HG03575 (cell line): ENCODE results near the gene HELZ2.
"Not testable (repeated sequence)": the region's sequence is repeated elsewhere in the genome, so short reads cannot be mapped to it uniquely, and the experiment has no call there.

Source experiments
- ATAC-seq: cut with Tn5 transposase; IDR thresholded peaks from one replicate; pipeline ENCODE4 v1.9.1; 2021; ENCODE audit not compliant: unreplicated experiment, insufficient number of reproducible peaks, low FRiP score; ENCODE audit errors: extremely low read depth

The HELZ2 gene

DNA sequence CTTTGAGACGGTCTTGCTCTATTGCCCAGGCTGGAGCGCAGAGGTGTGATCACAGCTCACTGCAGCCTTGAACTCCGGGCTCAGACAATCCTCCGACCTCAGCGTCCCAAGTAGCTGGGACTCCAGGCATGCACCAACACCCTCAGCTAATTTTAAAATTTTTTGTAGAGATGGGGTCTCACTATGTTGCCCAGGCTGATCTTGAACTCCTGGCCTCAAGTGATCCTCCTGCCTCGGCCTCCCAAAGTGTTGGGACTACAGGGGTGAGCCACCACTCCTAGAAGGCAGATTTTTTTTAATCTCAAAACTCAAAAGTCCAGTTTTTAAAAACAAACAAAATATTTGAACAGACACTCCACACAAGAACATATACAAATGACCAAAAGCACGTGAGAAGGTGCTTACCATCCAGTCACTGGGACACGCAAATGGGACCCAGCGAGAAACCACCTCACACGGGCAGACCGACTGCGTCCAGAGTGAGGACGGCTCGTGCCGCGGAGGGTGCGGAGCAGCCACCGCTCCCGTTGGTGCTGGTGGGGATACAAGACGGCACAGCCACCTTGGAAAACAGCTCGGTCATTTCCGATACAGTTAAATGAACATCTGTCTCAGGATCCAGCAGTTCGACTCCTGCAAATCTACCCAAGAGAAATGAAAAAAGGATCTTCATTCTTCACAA is 8.5 kb upstream of the HELZ2 start:
- ATAC-seq: no peak

DNA sequence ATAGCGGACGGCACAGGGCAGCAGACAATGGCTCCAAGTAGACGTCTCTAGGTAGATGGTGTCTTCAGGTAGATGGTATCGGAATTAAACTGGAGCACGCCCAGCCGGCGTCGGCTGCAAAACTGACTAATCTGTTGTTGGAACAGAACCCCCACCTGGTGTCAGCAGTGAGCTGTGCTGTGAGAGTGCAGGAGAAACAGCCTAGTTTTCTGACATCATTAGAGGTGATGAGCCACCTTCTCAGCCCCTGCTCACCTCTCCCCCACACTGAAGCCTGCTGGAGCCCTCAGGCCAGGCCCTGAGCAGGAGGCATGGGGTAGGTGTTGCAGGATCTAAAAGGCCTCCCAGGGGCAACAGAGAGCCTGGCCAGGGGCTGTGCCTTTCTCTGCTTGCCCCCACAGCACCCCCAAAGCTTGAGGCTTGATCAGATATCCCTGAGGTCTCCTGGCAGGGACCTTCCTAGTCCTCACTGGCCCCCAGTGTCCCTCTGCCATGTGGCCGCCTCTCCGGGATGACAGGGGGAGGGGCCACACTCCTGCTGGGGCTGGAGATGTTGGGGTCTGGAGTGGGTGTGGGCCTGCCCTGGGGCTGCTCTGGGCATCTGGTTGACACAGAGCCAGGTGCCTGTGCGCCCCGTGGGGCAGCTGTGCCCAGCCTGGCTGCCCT is 6.9 kb upstream of the HELZ2 start:
- ATAC-seq: no peak

DNA sequence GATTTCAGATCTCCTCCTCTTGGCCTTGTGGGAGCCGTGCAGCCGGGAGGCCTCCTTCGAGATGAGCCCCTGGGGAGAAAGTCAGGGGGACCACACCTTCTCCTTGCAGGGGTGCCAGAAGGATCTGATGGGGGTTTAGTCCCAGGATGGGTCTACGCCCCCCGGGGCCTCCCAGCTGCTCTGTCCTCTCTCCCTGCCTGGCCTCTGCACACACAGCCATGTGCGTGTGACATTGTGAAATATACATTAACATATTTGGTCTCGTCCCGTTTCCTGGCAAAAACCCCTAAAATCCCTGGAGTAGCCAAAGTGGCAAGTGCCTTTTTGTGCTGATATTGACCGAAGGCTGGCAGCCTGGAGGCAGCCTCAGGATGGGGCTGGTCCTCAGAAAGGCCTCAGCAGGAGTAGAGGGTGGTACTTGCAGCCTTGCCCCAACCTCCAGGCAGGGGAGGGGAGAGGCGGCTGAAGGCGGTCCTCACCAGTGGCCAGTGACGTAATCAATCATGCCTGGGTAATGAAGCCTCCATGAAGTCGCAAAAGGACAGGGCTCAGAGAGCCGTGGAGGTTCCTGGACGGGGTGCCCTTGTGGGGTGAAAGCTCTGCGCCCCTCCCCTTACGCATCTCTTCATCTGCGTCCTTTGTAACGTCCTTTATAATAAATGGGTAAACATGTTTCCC is 5.1 kb upstream of the HELZ2 start:
- ATAC-seq: no peak

DNA sequence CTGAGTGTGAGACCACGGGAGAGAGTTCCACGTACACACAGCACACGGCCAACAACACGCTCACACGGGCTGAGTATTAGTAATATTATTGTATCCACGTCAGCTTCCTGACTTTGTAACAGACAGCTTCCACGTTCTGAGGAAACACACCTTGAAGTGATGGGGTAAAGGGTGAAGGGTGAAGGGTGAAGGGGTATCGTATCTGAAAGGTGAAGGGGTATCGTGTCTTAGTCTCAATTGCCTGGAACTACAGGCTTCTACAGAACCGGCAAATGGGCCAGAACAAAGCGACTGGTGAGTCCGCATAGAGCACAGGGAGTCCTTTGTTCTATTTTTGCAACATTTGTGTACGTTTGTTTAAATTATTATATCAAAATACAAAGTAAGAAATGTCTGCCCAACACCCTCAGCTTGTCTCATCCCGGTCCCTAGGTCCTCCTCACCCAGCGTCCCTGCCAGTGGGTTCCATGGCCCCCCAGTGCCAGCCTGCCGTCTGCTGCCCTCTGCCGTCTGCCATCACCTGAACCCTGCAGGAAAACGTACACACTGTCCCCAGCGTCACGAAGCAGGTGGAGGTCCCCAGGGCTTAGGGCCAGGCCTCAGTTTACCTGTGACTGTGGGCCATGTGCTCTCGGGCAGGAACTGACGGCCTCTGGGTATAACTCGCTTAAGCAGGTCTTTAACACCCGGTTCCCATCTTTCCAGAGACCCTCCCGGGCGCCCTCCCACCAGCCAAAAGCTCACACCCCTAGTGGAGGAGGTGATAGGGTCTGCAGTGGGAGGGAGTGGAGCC is 4.4 kb upstream of the HELZ2 start:
- no peak for ATAC-seq

DNA sequence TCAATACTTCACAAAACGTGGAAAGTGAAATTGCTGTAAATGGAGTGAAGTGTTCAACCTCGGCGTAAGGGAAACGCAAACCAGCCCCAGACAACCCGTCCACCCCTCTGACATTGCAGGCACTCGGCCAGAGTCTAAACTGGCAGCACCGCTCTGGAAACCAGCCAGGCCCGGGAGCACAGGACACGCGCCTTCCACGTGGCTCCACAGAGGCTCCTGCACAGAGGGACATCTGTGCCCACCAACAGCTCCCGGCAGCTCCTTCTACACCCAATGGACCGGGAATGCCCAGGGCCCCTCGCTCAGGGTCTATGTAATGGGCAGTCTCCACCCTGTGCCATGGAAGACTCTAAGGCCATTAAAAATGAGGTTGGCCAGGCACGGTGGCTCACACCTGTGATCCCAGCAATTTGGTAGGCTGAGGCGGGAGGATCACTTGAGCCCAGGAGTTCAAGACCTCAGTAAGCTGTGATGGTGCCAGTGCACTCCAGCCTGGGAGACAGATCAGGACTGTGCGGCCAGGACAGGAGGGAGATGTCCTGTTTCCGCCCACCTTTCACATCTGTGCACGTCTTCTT is 3.4 kb upstream of the HELZ2 start:
- no peak for ATAC-seq

DNA sequence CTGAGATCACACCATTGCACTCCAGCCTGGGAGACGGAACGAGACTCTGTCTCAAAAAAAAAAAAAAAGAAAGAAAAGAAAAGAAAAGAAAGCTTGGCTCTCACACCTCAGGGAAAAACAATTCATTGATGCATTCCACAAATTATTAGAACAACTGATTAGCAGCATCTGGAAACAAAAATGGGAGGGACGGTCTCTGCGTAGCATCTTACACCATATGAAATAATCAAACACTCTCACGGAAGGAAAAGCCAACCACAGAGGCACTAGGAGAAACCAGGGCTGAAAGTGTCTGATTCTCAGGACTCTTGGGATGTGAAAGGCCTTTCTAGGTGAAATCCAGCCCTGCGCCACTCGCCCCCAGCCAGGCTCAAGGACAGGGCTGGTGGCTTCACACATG is 2.3 kb upstream of the HELZ2 start:
- ATAC-seq: no peak

DNA sequence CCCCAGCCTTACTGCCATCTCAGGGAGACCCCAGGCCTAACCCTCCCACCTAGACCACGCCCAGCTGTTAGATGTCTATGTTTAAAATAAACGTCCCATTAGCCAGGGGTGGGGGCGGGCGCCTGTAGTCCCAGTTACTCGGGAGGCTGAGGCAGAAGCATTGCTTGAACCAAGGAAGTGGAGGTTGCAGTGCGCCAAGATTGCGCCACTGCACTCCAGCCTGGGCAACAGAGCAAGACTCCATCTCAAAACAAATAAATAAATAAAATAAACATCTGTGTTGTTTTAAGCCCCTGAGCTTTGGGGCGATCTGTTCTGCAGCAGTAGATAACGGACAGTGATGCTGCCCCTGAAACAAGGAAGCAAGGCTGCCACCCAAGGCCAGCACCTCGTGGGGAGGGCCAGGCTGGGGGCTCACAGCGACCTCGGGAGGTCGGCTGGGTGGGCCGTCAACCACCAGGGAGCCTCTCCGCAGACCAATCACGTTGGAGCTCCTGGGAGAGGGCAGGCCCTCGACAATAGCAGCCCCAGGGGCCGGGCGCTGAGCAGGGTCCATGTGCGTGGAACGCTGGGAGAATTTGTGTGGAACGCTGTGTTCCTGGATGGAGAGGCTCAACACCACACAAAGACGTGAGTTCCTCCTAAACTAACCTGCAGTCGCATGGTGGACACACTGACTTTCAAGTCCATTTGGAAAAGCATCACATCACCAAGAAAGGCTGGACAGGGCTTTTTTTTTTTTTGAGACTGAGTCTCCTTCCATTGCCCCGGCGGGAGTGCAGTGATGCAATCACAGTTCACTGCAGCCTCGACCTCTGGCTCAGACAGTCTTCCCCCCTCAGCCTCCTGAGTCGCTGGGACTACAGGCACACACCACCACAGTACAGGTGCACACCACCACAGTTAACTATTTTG is 1.0 kb upstream of the HELZ2 start:
- no peak for ATAC-seq

DNA sequence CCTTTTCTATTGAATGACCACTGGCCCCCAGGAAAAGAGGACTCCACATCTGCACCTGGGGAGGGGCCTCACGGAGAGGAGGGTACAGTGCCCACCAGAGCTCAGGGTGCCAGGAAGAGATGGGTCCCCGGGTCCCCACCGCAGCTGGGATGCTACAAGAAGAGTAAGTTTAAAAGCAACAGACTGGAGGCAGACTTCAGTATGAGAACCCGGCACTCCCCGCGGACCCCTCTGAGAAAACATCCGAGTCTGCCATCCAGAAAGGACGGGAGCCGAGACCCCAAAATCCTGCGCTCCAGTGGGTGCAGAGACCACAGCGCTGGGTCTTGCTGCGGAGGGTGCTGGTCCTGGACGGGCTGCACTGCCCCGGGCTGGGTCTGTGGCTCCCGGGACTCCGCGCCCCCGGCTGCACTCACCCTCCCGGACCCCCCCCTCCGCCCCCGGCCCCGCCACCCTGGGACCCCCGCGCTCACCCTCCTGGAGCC is 350 bp downstream of the HELZ2 start:
- ATAC-seq: no peak

DNA sequence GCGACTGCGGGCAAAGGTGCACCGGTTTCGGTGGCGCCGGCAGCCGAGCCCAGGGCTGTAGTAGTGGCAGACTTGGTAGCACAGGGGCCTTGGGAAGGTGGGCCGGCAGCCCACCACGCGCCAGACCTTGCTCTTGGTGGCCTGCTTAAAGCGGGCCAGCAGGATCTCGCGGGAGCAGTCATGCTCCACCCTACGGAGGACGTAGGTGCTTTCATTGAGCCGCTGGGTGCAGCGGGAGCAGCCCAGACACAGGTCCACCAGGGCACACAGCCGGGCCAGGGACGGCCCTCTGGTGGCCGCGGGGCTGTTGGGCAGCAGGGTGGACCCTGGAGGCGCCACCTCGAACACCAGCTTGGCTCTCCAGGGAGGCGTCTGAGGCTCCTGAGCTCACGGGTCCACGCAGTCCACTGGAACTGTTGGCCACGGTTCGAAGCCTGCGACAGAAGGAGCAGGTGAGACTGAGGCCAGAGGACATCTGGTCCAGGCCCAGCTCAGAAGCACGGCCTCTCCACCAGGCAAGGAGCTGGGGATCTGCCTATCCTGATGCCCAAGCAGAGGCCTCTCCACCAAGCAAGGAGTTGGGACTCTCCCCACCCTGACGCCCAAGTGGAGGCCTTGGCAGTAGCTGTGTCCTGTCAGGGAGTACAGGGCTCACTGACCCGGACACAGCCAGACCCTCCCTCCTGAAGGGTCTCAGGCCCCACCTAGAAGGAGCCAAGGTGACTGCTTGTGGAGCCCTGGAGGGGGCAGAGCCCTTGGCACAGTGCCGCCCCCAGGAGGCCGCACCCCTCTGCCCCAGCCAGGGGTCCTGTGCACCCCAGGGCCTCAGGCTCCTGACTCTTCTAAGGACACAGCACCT is 1.0 kb downstream of the HELZ2 start:
- no peak for ATAC-seq

DNA sequence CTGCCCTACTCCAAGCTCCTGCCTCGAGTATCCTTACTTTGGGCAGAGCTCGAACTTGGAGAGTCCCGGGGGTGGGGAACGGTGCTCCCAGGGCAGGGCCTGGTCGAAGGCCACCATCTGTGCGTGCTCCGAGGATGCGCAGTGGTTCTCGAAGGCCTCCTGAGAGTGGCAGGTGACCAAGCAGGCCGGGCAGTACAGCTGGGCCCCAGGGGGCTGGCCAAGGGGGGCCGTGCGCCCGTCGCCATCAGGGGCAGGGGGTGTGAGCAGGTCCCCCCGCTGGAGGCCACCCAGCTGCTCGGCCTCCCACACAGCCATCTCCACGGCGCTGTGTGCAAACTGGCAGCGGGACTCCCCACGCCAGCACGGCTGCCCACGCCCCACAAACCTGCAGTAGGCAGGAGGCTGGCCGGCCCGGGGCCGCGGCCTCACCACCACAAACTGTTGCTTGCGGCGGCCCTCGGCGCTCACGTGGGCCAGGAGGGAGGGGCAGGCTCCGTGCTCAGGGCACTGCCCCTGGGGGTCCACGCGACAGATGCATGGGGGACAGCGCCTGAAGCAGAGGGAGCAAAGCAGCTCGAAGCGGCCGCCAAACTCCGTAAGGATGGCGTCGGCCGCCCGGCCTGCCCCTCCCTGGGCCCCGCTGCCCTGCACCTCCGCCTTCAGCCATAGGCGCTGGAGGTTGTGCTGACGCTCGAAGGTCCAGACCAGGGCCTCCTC is 1.8 kb downstream of the HELZ2 start:
- no peak for ATAC-seq

DNA sequence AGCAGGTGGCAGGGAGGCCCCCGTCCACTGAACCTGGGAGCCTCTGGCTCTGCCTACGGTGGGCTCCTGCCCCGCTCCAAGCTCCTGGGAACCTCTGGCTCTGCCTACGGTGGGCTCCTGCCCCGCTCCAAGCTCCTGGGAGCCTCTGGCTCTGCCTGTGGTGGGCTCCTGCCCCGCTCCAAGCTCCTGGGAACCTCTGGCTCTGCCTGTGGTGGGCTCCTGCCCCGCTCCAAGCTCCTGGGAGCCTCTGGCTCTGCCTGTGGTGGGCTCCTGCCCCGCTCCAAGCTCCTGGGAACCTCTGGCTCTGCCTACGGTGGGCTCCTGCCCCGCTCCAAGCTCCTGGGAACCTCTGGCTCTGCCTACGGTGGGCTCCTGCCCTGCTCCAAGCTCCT is 3.0 kb downstream of the HELZ2 start:
- ATAC-seq: not testable (repeated sequence)

DNA sequence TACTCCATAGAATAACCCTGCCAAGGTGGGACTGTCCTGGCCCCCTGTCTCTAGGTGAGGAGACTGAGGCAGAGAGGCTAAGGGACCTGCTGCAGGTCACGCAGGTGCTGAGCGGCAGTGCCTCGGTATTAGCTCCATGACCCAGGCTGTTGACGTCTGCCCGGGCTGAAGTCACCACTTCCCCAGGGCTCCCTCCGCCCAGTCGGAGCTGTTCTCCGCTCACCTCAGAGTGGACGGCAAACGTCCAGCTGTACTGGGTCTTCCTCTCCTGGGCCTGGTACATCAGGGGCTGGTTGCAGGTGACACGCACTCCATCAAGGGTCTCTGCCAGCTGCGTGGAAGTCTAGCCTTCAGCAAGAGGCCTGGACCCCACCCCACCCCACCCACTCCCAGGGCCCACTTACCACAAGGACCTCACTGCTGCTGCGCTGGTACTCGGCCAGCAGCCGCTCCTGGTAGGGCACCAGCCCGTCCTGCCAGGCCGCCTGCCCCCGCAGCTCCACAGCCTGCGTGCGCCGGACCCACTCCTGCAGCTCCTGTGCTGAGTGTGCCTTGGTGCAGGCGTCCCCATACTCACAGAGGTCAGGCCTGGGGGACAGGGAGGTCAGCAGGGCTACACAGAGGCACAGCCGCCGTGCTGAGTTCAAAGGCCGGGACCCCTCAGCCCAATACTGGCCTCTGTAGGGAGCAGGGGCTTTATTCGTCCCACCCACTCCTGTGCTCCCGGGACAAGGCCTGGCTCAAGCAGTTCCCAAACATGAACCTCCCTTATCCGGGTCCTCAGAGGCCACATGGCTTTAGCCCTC is 3.6 kb downstream of the HELZ2 start:
- no peak for ATAC-seq

DNA sequence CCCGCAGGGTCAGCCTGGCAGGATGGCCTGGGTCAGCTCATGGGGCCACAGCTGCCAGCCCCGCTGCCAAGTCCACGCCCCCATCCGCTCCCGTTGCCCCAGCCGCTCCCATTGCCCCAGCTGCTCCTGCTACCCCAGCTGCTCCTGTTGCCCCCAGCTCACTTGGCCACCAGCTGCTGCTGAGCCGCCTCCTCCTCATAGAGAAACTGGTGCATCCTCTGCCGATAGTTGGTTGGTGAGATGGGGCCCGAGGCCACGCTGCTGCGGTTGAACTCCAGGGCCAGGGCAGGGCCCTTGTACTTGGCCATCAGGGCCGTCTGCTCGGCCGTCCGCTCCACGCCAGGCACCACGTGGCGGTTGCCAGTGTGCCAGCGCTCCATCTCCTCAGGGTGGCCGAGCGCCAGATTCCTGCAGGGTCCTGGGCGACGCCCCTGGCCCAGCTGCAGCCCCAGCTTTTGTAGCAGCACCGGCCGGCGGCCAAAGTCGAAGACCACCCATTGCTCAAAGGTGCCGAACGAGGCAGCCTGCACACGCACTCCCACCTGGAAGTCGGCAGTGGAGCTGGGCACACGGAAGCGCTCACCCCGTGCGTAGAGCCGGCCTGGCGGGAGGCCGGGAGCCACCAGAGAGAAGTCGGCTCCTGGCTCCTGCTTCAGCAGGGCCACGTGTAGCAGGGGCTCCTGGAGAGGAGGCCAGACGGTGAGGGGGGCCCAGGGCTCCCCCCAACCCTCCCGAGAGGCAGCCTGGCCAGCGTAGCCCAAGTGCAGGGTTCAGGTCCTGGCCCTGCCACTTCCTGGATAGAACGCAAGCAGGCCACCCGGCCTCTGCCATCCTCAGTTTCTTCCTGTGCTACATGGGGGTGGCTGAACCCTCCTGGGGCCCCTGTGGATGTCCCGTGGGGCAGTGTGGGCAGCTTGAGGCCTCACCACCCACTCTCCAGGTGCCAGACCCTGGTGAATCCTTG is 4.8 kb downstream of the HELZ2 start:
- no peak for ATAC-seq

DNA sequence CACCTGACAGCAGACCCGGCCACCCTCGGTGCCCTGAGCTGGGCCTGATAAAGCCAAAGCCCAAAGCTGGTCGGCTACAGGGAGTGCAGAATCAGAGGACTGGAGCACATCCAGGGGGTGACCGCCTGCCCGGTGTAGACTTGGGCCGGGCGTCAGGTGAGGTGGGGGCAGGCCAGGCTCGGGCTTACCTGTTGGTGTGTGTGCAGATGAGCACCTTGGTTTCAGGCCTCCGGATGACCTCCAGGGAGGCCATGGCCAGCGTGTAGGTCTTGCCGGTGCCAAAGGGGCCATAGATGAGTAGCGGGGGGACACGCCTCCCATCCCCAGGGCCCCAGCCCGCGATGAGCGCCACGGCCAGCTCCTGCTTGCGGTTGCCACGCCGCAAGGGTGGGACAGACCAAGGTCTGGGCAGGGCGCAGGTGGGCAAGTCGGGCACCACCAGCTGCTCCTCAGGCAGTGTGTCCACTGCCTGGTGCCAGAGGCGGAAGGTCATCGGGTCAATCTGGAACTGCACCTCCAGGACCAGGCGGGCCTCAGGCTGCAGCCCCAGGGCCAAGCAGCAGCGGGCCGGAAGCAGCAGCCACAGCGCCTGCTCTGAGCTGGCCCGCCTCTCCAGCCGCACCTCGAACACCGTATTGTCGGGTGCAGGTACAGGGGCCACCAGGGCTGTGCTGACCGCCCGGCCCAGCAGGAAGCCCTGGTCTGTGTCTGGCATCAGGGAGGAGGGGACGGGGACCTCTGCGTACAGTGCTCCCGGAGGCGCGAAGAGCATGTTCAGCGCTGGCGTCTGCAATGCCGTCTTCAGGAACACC is 5.7 kb downstream of the HELZ2 start:
- ATAC-seq: no peak
